HUDEP-2 (cell line): ENCODE data around the gene PUM1.
"Not testable (repeated sequence)": the region's sequence is repeated elsewhere in the genome, so short reads cannot be mapped to it uniquely, and the experiment has no call there.

ENCODE experiments used
- DNase-seq, 76 experiments: peaks; one replicate each; lab custom pipeline; 2025; ENCODE audit not compliant: unreplicated experiment in 76 of 76; lab: John Stamatoyannopoulos, UW

The PUM1 gene, protein sequence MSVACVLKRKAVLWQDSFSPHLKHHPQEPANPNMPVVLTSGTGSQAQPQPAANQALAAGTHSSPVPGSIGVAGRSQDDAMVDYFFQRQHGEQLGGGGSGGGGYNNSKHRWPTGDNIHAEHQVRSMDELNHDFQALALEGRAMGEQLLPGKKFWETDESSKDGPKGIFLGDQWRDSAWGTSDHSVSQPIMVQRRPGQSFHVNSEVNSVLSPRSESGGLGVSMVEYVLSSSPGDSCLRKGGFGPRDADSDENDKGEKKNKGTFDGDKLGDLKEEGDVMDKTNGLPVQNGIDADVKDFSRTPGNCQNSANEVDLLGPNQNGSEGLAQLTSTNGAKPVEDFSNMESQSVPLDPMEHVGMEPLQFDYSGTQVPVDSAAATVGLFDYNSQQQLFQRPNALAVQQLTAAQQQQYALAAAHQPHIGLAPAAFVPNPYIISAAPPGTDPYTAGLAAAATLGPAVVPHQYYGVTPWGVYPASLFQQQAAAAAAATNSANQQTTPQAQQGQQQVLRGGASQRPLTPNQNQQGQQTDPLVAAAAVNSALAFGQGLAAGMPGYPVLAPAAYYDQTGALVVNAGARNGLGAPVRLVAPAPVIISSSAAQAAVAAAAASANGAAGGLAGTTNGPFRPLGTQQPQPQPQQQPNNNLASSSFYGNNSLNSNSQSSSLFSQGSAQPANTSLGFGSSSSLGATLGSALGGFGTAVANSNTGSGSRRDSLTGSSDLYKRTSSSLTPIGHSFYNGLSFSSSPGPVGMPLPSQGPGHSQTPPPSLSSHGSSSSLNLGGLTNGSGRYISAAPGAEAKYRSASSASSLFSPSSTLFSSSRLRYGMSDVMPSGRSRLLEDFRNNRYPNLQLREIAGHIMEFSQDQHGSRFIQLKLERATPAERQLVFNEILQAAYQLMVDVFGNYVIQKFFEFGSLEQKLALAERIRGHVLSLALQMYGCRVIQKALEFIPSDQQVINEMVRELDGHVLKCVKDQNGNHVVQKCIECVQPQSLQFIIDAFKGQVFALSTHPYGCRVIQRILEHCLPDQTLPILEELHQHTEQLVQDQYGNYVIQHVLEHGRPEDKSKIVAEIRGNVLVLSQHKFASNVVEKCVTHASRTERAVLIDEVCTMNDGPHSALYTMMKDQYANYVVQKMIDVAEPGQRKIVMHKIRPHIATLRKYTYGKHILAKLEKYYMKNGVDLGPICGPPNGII

DNA sequence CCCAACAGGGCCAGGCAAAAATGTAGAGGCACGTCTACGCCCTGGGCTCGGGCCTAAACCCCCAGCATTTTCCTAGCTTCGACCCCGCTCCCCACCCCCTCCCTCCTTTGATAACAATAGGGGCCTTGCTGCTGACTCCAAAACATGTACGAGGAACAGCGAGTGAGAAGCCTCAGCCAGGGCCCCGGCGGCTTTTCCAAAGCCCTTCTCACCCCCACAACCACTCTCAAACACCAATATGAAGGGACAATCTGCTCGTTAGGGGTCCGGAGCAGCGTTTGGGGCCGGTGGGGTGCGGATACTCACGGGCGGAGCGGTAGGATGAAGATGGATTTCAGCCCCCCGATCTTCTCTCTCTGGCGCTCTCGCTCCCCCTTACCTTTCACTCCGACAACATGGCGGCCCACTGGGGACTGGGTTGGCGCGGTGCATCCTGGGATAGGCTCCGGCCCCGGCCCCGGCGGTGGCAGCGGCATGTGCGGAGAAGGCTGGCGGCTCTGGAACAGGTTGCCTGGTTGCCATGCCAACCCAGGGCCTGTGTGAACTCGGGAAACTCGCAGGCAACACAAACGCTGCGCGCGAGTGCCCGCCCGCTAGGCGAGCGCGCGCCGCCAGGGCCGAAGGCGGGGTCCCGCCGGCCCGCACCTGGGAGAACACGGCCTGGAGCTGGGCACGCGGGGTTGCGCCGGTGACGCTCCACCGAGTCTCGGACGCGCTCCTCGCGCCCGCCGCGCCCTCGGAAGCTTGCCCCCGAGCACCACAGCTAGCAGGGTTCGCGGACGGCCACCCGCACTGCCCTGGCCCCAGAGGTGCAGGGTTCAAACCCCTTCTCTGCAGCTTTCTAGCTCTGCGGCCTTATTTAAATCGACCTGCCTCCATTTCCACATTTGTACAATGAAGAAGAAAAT, at the start of gene PUM1:
Gene PUM1 (minus strand): TSS at position 408 of the 908 bp plus-strand sequence. CDS start 6,151 bp downstream, outside the sequence.
- peak; percentile 45 to 99 (median 97) for DNase-seq

DNA sequence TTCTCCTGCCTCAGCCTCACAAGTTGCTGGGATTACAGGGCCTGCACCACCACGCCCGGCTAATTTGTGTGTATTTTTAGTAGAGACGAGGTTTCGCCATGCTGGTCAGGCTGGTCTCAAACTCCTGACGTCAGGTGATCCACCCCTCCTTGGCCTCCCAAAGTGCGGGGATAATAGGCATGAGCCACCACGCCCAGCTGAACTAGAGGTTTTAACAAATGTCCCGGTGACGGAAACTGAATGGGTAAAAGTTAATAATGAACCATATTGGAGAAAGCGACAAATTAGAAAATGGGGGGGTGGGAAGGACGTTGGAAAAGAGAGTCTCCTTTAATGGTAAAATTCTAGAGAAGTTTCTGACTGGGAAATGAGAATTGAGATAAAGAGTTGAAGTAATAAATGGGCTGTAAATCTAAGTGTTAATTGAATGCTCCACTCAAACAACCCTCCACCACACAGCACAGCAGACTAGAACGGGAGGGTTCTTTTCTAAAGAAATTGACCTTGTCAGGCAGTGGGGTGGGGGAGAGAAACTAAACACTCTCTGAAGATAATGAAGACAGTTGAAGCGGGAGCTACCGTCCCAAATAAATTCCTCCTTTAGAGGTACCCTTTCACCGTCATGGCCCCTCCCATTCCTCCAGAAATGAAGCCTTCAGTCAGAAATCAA, 46.9 kb upstream of the PUM1 start:
- DNase-seq = no peak

DNA sequence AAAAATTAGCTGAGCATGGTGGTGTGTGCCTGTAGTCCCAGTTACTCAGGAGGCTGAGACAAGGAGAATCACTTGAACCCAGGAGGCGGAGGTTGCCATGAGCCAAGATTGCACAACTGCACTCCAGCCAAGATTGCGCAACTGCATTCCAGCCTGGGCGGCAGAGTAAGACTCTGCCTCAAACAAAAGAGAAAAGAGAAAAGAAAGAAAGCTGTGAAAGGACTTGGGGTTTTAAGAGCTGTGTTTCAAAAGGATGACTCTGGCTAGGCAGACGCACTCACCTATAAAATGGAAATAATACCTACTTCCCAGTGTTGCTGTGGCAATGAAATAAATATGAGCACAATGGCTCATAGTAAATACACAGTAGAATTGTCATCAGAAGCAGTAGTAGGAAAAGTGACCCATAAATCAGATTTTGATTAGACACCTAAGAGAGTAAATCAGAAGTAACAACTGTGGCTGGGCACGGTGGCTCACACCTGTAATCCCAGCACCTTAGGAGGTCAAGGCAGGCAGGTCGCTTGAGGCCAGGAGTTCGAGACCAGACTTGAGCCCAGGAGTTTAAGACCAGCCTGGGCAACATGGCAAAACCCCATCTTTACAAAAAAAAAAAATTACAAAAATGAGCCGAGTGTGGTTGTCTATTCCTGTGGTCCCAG, 45.9 kb upstream of the PUM1 start:
- no peak for DNase-seq

DNA sequence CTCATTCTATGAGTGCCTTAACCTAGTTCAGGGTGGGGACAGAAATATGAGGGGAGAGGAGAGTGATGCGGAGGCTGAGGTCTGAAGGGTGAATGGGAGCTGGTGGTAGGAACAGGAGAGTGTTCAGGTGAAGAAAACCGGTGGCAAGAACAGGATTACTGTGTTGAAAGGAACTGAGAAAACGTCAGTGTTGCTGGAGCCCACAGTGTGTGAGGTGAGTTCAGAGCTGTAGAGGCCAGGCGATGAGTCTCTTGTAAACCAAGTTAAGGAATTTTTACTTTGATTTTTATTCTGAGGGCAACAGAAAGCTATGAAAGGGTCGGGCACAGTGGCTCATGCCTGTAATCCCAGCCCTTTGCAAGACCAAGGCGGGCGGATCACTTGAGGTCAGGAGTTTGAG, 45.3 kb upstream of the PUM1 start:
- no peak for DNase-seq

DNA sequence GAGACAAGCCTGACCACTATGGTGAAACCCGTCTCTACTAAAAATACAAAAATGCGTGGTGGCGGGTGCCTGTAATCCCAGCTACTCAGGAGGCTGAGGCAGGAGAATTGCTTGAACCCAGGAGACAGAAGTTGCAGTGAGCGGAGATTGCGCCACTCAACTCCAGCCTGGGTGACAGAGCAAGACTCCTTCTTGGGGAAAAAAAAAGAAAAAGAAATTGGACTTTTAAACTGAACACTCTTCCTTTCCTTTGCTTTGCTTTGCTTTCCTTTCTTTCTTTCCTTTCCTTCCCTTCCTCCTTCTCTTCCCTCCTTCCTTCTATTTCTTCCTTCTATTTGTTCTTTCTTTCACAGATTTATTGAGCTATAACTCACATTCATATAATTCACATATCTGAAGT, 43.3 kb upstream of the PUM1 start:
- no peak for DNase-seq

DNA sequence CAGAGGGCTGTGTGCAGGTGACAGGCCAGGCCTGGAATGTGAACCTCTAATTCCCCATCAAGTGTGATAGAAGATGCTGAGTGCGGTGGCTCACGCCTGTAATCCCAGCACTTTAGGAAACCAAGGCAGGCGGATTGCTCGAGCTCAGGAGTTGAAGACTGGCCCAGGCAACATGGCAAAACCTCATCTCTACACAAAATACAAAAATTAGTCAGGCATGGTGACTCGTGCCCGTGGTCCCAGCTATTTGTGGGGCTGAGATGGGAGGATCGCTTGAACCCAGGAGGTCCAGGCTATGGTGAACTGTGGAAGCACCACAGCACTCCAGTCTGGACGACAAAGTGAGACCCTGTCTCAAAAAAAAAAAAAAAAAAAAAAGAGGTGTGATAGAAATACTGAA, 40.1 kb upstream of the PUM1 start:
- DNase-seq = no peak

DNA sequence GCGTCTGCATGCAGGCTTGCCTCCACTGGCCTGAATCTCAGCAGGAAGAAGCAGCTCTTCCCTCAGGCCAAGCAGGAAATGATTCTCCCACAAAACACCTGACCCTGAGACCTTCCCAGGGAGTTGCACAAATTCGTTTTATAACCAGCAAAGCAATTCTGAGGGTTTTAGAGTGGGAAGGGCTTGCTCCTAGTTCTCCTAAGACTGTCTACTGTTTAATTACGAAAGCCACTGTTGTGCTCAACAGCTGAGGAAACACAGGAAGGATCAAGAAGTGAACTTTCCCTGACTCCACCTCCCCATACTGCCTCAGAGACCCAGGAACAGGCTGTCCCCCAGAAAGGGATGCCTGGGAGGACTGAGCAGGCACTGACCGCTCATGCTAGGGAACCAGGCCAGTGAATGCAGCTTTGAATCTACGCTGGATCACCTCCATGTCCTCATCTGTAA, 37.0 kb upstream of the PUM1 start:
- no peak for DNase-seq

DNA sequence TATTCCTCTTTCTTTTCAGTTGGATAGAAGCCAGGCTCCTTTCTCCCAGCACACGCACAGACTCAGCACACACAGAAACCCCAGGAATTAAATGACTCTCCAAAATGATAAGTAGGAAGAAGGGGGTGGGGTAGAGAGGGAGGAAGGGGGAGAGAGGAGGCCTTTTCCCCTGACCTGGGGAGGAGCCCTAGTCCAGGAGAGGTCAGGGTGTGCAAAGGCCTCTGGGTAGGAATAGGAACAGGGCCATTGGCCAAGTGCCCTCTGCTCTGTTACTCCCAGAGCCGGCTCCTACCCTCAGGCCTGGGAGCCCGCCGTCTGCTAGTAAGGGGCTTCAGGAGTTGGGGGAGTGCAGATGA, 35.6 kb upstream of the PUM1 start:
- DNase-seq = no peak

DNA sequence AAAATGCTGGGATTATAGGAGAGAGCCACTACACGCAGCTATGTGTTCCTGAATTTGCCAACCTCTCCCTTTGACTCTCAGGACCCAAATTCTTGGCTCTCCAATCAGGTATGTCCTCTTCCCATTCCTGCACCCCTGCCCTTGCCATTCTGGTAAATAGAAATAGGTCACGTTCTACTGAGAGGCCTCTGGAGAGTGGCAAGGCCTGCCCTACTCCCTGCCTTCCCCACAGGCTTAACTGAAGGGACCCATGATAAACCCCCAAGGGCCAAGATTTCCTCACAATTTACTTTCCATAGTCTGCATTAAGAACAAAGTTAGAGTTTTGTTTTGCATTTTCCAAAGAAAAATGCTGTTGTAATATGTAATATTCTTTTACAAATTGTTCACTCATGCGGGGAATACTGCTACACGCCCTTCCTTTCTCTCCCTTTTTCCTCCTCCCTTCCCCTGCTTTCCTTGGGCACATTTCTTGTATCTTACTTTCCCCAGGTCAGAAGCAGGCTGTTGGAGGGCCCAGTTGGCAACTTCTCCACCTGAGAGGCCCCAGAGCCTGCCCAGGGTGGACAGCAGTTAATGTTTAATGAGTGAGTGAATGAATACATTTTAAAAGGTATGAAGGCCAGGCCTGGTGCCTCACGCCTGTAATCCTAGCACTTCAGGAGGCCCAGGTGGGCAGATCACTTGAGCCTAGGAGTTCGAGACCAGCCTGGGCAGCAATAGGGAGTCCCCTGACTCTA, 33.9 kb upstream of the PUM1 start:
- no peak for DNase-seq

DNA sequence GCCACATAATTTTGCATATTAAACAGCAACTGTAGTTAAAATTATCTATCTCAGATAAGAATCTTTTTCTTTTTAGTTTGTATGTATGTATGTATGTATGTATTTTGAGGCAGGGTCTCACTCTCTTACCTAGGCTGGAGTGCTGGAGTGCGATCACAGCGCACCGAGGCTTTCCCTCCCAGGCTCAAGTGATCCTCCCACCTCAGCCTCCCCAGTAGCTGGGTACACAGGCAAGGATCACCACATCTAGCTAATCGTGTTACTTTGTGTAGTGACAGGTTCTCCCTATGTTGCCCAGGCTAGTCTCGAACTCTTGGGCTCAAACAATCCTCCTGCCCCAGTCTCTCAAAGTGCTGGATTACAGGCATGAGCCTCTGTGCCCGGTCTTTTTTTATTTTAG, 30.5 kb upstream of the PUM1 start:
- no peak for DNase-seq

DNA sequence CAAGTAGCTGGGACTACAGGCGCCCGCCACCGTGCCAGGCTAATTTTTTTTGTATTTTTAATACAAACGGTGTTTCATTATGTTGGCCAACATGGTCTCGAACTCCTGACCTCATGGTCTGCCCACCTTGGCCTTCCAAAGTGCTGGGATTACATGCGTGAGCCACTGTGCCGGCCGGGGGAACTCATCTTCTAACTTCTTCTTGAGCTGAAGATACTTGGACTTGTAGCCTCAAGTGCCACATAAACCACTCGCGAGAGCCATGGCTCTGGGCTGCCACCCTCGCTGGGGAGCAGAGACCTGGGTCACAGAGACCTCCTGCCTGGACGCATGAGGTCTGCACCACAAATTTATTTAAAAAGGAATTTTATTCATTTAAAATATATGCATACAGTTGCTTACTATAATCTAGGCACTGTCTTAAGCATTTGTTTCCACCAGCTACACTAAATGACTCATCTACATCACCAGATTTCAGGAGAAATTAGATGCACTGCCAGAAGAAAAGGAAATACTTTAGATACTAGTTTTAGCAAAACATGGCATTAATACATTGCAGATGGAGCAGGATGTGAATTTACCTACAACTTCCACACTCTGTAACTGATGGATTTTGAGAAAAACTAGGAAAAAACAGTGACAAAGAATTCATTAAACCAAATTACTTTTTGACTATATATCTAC, 29.9 kb upstream of the PUM1 start:
- no peak for DNase-seq

DNA sequence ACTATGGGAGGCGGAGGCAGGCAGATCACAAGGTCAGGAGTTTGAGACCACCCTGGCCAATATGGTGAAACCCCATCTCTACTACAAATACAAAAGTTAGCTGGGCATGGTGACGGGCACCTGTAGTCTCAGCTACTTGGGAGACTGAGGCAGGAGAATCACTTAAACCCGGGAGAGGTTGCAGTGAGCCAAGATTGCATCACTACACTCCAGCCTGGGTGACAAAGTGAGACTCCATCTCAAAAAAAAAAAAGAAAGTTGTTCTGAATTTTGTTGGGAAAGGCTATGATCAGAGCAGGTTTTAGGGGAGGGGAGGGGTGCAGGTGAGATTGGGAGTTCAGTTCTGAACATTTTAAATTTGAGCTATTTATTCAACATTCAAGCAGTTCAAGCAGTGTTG, 22.6 kb upstream of the PUM1 start:
- DNase-seq = not testable (repeated sequence)

DNA sequence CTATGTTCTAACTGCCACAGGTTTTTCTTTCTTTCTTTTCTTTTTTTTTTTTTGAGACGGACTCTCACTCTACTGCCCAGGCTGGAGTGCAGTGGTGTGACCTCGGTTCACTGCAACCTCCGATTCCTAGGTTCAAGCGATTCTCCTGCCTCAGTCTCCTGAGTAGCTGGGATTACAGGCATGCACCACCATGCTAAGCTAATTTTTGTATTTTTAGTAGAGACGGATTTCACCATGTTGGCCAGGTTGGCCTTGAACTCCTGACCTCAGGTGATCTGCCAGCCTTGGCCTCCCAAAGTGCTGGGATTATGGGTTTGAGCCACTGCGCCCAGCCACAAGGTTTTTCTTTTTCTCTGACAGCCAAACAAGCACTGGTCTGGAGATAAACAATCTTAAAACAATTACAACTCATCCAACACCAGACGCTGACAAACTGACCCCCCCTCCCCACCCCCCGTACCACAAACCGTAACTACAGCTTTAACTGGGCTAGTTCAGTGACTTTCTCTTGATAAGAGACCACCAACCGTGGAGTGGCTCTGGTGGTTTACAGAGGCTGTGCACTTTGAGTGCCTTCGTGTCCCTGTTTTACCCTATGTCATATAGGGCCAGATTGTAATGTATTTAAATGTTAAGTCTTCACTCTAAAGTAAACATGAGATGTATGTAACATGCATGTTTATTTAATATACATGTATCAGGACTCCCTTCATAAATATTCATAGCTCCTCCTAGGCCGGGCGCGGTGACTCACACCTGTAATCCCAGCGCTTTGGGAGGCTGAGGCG, 19.5 kb upstream of the PUM1 start:
- peak in 3 of 76 experiments; percentile 2 to 36 (median 15) for DNase-seq

DNA sequence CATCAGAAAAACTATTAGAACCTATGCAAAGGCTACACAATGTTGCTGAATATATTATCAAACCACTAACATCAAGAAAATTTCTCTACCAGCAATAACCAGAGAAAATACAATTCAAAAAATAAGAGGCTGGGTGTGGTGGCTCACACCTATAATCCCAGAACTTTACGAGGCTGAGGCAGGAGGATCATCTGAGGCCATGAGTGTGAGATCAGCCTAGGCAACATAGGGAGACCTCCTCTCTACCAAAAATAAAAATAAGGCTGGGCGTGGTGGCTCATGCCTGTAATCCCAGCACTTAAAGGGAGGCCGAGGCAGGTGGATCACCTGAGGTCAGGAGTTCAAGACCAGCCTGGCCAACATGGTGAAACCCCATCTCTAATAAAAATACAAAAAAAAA, 16.9 kb upstream of the PUM1 start:
- DNase-seq = no peak

DNA sequence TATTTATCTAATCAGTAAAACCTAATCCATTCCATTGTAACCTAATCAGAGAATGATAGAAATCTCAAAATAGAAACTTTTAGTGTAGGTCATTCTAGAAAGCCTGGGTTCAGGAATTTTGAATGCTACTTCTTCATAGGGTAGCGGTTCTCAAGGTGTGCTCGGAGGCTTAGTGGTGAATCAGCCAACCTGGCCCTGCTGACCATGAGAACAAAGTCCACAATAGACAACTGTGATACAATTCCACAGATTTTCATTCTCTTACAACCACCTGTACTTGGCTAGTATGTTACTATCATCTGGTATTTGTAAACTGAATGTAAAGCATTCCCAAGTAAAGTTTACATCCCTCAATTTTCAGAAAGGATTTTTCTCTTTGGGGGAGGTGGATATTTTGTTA, 7.5 kb upstream of the PUM1 start:
- no peak for DNase-seq

DNA sequence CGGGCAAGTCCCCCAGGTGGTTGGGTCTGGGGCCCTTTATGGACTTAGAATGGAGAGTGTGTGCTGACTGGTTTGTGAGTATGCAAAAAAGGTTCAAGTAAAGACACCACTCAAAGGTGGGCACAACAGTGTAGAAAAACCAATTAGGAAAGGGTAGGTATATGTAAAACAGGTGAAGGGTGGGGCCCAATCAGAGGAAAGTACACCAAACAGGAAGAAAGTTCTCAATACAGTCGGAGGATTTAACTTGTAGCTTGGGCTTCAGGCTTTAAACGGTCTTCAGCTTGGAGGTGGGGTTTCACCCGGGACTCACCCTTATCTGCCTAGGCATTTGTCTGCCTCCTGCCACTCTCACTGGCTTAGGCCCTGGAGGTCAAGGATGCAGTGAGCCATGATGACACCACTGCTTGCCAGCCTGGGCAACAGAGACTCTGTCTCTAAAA, 6.8 kb upstream of the PUM1 start:
- DNase-seq = peak in 63 of 76 experiments; percentile 8 to 73 (median 44)

DNA sequence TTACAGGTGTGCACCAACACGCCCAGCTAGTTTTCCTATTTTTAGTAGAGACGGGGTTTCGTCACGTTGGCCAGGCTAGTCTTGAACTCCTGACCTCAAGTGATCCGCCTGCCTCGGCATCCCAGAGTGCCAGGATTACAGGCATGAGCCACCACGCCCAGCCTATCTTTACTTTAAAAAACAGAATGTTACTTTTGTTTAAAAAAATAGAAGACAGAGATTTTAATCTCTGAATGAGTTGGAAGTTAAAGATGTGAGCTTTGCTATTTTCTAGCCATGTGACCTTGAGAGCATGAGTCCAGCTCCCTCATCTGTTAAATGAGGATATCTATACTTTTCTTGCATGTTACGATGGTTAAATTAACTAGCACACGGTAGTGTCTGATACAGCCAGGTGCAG, 3.9 kb upstream of the PUM1 start:
- no peak for DNase-seq
